Karpas-422 (cell line): ENCODE data around the gene GIN1. TPM values are rescaled to one million over a fixed set of nuclear protein-coding genes. Genes with fewer than 3 reads are reported as not detected.
"Not testable (repeated sequence)": the region's sequence is repeated elsewhere in the genome, so short reads cannot be mapped to it uniquely, and the experiment has no call there.

Experiments
- DNase-seq: peaks from one replicate; pipeline ENCODE4 v3.0.0-alpha.2; 2015
- H2AFZ ChIP-seq: fragments of 200-600 bp; sonication (generic); 2 replicates; pipeline ENCODE4 v1.6.1; 2014; ENCODE audit warnings: antibody characterized with exemption, low read length, mixed read lengths
- H3K27ac ChIP-seq: fragments of 200-600 bp; sonication (generic); 2 replicates; pipeline ENCODE4 v1.5.1; 2014; ENCODE audit warnings: mild to moderate bottlenecking, low read length, moderate library complexity
- H3K27me3 ChIP-seq: fragments of 200-600 bp; sonication (generic); 2 replicates; pipeline ENCODE4 v1.6.1; 2014; ENCODE audit warnings: low read length, mixed read lengths
- H3K36me3 ChIP-seq: fragments of 200-600 bp; sonication (generic); 2 replicates; pipeline ENCODE4 v1.6.1; 2014; ENCODE audit warnings: low read length, mixed read lengths; ENCODE audit not compliant: insufficient read depth
- H3K4me1 ChIP-seq: fragments of 200-600 bp; sonication (generic); 2 replicates; pipeline ENCODE4 v1.6.1; 2014; ENCODE audit warnings: mild to moderate bottlenecking, low read length, mixed read lengths
- H3K4me2 ChIP-seq: fragments of 200-600 bp; sonication (generic); 2 replicates; pipeline ENCODE4 v1.6.1; 2014; ENCODE audit warnings: low read length, low read depth, mild to moderate bottlenecking; ENCODE audit not compliant: poor library complexity, severe bottlenecking
- H3K4me3 ChIP-seq: fragments of 200-600 bp; sonication (generic); 2 replicates; pipeline ENCODE4 v1.5.1; 2014; ENCODE audit warnings: mild to moderate bottlenecking, antibody characterized with exemption, low read length, mixed read lengths
- H3K79me2 ChIP-seq: fragments of 200-600 bp; sonication (generic); 2 replicates; pipeline ENCODE4 v1.6.1; 2014; ENCODE audit warnings: mild to moderate bottlenecking, low read length, mixed read lengths
- H3K9ac ChIP-seq: fragments of 200-600 bp; sonication (generic); 2 replicates; pipeline ENCODE4 v1.6.0; 2014; ENCODE audit warnings: low read length
- H3K9me2 ChIP-seq: fragments of 200-600 bp; sonication (generic), shearing (Covaris generic); replicated peaks from 2 replicates; pipeline ENCODE4 v1.6.0; 2014; ENCODE audit warnings: mild to moderate bottlenecking, low read length, moderate library complexity; ENCODE audit not compliant: insufficient read depth
- H3K9me3 ChIP-seq: fragments of 300-700, 200-600 bp; sonication (generic); 2 replicates; pipeline ENCODE4 v1.6.1; 2014; ENCODE audit warnings: low read length, mixed read lengths
- H4K20me1 ChIP-seq: fragments of 200-600 bp; sonication (generic); 2 replicates; pipeline ENCODE4 v1.6.1; 2014; ENCODE audit warnings: mild to moderate bottlenecking, antibody characterized with exemption, low read length, low read depth; ENCODE audit not compliant: insufficient read depth
- total RNA-seq: library from RNA; depleted of rRNA; stranded (reverse); fragments of >200 nt; shearing (Covaris generic); gene quantifications from 2 replicates; pipeline ENCODE4 v1.2.3, GENCODE V29; 2014; ENCODE audit warnings: low replicate concordance

GIN1 gene
- total RNA-seq, 1 experiment from 2014 or later = 6.7 TPM

- H3K27ac ChIP-seq = no peak overlapping the region
- H3K4me1 ChIP-seq = no peaks in the 10 kb centered on the region
- H3K79me2 ChIP-seq = no peaks in the 10 kb centered on the region
- no peaks in the 10 kb centered on the region for H3K9me2 ChIP-seq
- no peak overlapping the region for H3K4me3 ChIP-seq
- H2AFZ ChIP-seq = no peak overlapping the region
- H3K4me2 ChIP-seq = no peak overlapping the region
- no peaks in the 10 kb centered on the region for H4K20me1 ChIP-seq
- no peaks in the 10 kb centered on the region for H3K27me3 ChIP-seq
- H3K36me3 ChIP-seq = peaks cover 3% of the 10 kb centered on the region; the same call in 1 of the 2 replicates
- peaks cover 4% of the 10 kb centered on the region; the same call in 1 of the 2 replicates for H3K9me3 ChIP-seq
- H3K9ac ChIP-seq = no peak overlapping the region
- DNase-seq = no peak
These were observed 33.4 kb downstream of the GIN1 start for GRCh38 chr5:103086547-103086946.

GRCh38 chr5:103079796-103080195 is 40.1 kb downstream of the GIN1 start:
- Histone ChIP-seq H3K27me3 (no peaks in the 10 kb centered on the region), H3K4me1 (no peaks in the 10 kb centered on the region), H3K36me3 (no peaks in the 10 kb centered on the region), H3K4me3 (no peak overlapping the region), H3K9ac (no peak overlapping the region), H3K9me2 (no peaks in the 10 kb centered on the region), H3K79me2 (no peaks in the 10 kb centered on the region), H3K9me3 (peaks cover 7% of the 10 kb centered on the region; the same call in 1 of the 2 replicates), H4K20me1 (no peaks in the 10 kb centered on the region), H2AFZ (no peak overlapping the region), H3K27ac (no peak overlapping the region), H3K4me2 (no peak overlapping the region)
- no peak for DNase-seq

GRCh38 chr5:103075442-103075841 is 44.5 kb downstream of the GIN1 start:
- Histone ChIP-seq H3K9ac (no peak overlapping the region), H3K4me1 (no peaks in the 10 kb centered on the region), H3K9me3 (no peaks in the 10 kb centered on the region), H3K36me3 (no peaks in the 10 kb centered on the region), H3K27ac (no peak overlapping the region), H2AFZ (no peak overlapping the region), H3K4me3 (no peak overlapping the region), H3K4me2 (no peak overlapping the region), H4K20me1 (no peaks in the 10 kb centered on the region), H3K79me2 (no peaks in the 10 kb centered on the region), H3K27me3 (no peaks in the 10 kb centered on the region), H3K9me2 (no peaks in the 10 kb centered on the region)
- DNase-seq = no peak

GRCh38 chr5:103073500-103073899 is 46.4 kb downstream of the GIN1 start:
- H2AFZ ChIP-seq, H3K4me3 ChIP-seq, H3K27me3 ChIP-seq, H3K36me3 ChIP-seq, H4K20me1 ChIP-seq, H3K4me1 ChIP-seq, H3K27ac ChIP-seq, H3K4me2 ChIP-seq, H3K79me2 ChIP-seq, DNase-seq, H3K9me3 ChIP-seq, H3K9me2 ChIP-seq, H3K9ac ChIP-seq: not testable (repeated sequence)

GRCh38 chr5:103066326-103066725 is 53.6 kb downstream of the GIN1 start:
- H3K27me3 ChIP-seq = no peaks in the 10 kb centered on the region
- no peak overlapping the region for H2AFZ ChIP-seq

GRCh38 chr5:103060424-103060954 is 59.4 kb downstream of the GIN1 start:
- H3K4me2 ChIP-seq = no peak overlapping the region
- H3K9me3 ChIP-seq = no peaks in the 10 kb centered on the region
- no peaks in the 10 kb centered on the region for H3K9me2 ChIP-seq
- H3K4me3 ChIP-seq = no peak overlapping the region
- H3K9ac ChIP-seq = no peak overlapping the region
- H3K27ac ChIP-seq = no peak overlapping the region
- H3K79me2 ChIP-seq = no peaks in the 10 kb centered on the region
- no peaks in the 10 kb centered on the region for H4K20me1 ChIP-seq
- H2AFZ ChIP-seq = no peak overlapping the region
- H3K27me3 ChIP-seq = no peaks in the 10 kb centered on the region
- H3K4me1 ChIP-seq = no peaks in the 10 kb centered on the region
- H3K36me3 ChIP-seq = no peaks in the 10 kb centered on the region
- no peak for DNase-seq

More at GRCh38 chr5:103066326-103066725, 53.6 kb downstream of the GIN1 start:
- no peak overlapping the region for H3K4me3 ChIP-seq
- no peaks in the 10 kb centered on the region for H3K9me3 ChIP-seq
- H3K9ac ChIP-seq = no peak overlapping the region
- no peaks in the 10 kb centered on the region for H3K36me3 ChIP-seq
- no peak overlapping the region for H3K4me2 ChIP-seq
- H3K27ac ChIP-seq = no peak overlapping the region
- no peaks in the 10 kb centered on the region for H4K20me1 ChIP-seq
- H3K79me2 ChIP-seq = no peaks in the 10 kb centered on the region
- H3K4me1 ChIP-seq = no peaks in the 10 kb centered on the region
- DNase-seq = no peak
- H3K9me2 ChIP-seq = no peaks in the 10 kb centered on the region

- DNase-seq = no peak
- Histone ChIP-seq H3K9me3 (no peaks in the 10 kb centered on the region), H3K27me3 (no peaks in the 10 kb centered on the region), H4K20me1 (no peaks in the 10 kb centered on the region), H3K9me2 (no peaks in the 10 kb centered on the region), H3K4me3 (no peak overlapping the region), H3K4me1 (no peaks in the 10 kb centered on the region), H3K9ac (no peak overlapping the region), H3K4me2 (no peak overlapping the region), H3K79me2 (no peaks in the 10 kb centered on the region), H2AFZ (no peak overlapping the region), H3K36me3 (no peaks in the 10 kb centered on the region), H3K27ac (no peak overlapping the region)
These were observed 60.4 kb downstream of the GIN1 start for GRCh38 chr5:103059525-103059924.

- Histone ChIP-seq H3K4me3 (no peak overlapping the region), H3K9me2 (no peaks in the 10 kb centered on the region), H3K9me3 (no peaks in the 10 kb centered on the region), H3K4me2 (peak overlapping the region; percentile 17), H3K4me1 (no peaks in the 10 kb centered on the region), H3K9ac (no peak overlapping the region), H4K20me1 (no peaks in the 10 kb centered on the region), H3K79me2 (no peaks in the 10 kb centered on the region), H3K36me3 (no peaks in the 10 kb centered on the region), H2AFZ (no peak overlapping the region), H3K27me3 (no peaks in the 10 kb centered on the region), H3K27ac (no peak overlapping the region)
- DNase-seq = no peak
These were observed 62.5 kb downstream of the GIN1 start for GRCh38 chr5:103057208-103058130.
